H1 (cell line): Measurements from ENCODE around the gene EPB41L1. TPM values are rescaled to one million over a fixed set of nuclear protein-coding genes. Genes with fewer than 3 reads are reported as not detected.

Experiments used
- CTCF ChIP-seq, 3 experiments: IDR thresholded peaks; 1 replicate in 2 of 3; 2 replicates in 1 of 3; pipeline versions ENCODE4 v1.5.1 to v1.6.1; 2011; ENCODE audit warnings: low read length in 3 of 3, mild to moderate bottlenecking in 3 of 3, inconsistent platforms in 2 of 3, low read depth in 1 of 3, moderate library complexity in 1 of 3; ENCODE audit not compliant: insufficient read depth in 1 of 3; ENCODE audit errors: control extremely low read depth in 1 of 3
- RNF2 ChIP-seq: fragments of 200-900, 300-1000 bp; sonication (generic); IDR thresholded peaks from 2 replicates; pipeline ENCODE4 v1.7.1; 2016; ENCODE audit warnings: borderline replicate concordance, low read depth, mild to moderate bottlenecking, antibody characterized with exemption, low read length; ENCODE audit not compliant: poor library complexity, severe bottlenecking; ENCODE audit errors: missing control alignments
- polyA plus RNA-seq, 7 experiments: library from polyadenylated mRNA; depleted of rRNA in 3 of 7; stranded (reverse) in 5 of 7; unstranded in 2 of 7; fragments of >200 nt in 5 of 7; fragments of 200-250 nt in 2 of 7; gene quantifications; 1 replicate in 5 of 7; 2 replicates in 1 of 7; 4 replicates in 1 of 7; pipeline versions ENCODE4 v1.2.1 to v1.2.3, GENCODE V29; 2011 to 2013; ENCODE audit warnings: missing spikeins in 2 of 7, mixed read lengths in 2 of 7
- total RNA-seq: library from RNA; stranded (reverse); fragmentation: NEBNext Ultra II Directional; extraction: Animal tissue kit (Norgen Biotek cat#: 25700); gene quantifications from 2 replicates; pipeline ENCODE4 v1.2.1, GENCODE V29; 2021

EPB41L1 gene
- total and polyA plus RNA-seq, 2 of the 8 experiments (the other 6 are each of a cell fraction or from before 2014, with no cell fraction given): 14.8 to 36.0 TPM

- no peak for TF ChIP-seq CTCF (IDR thresholded peaks at IDR 0.05; ENCODE audit: control extremely low read depth in 1 of 3, insufficient read depth in 1 of 3, low read depth in 1 of 3, low read length in 3 of 3)
- no peak for TF ChIP-seq RNF2
- TF ChIP-seq, all 59 proteins: peak for 0
These were observed 30.6 kb downstream of the EPB41L1 start (continued) for GRCh38 chr20:36184816-36185776.
